ENCODE data around the gene PTPRN2. TPM values are rescaled to one million over a fixed set of nuclear protein-coding genes. Genes with fewer than 3 reads are reported as not detected.

The PTPRN2 gene
- total RNA-seq, 1 donor from 2014 or later, result 15.4 TPM

DNA sequence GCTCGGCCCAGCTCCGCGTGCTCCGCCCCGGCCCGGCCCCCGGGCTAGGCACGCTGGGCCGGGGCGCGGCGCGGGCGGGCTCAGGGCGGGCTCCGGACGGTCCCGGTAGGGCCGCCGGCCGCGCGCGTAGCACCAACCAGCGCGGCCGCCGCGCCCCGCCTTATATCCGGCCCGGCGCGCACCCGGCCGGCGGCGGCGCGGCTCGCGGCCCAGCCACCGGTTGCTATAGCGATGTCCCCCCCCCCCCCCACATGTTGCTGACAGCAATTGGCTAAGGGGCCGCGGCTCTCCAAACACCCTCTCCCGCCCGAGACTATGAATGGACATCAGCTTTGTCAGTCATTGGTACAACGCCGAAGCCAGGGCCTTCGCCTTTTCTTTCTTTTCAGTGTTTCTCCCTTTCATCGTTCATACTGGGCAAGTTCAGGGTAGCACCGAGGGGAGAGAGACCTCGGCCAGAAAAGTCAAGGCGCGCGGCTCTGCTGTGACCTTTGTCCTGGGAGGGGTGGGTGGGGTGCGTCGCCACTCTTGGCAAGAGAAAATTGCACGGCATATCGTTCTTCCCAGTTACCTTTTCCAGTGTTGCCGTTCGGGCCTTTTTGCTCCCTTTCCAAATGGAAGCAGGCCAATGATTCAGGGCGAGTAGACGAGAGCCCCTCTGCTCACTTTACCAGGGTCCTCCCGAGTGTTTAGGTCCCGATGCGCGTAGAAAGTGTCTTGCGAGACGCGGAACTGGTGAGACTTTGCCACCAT, 896.6 kb downstream of the PTPRN2 start:
- Mint-ChIP-seq H3K9me3 (no peaks in the 10 kb centered on the region), H3K36me3 (no peaks in the 10 kb centered on the region), H3K4me1 (ENCODE audit: unreplicated experiment) (peaks cover 4% of the 10 kb centered on the region), H3K27me3 (peaks cover 73% of the 10 kb centered on the region), H3K4me3 (peak overlapping the region; percentile 83), H3K27ac (no peak overlapping the region)
- TF ChIP-seq, protein P1, sequence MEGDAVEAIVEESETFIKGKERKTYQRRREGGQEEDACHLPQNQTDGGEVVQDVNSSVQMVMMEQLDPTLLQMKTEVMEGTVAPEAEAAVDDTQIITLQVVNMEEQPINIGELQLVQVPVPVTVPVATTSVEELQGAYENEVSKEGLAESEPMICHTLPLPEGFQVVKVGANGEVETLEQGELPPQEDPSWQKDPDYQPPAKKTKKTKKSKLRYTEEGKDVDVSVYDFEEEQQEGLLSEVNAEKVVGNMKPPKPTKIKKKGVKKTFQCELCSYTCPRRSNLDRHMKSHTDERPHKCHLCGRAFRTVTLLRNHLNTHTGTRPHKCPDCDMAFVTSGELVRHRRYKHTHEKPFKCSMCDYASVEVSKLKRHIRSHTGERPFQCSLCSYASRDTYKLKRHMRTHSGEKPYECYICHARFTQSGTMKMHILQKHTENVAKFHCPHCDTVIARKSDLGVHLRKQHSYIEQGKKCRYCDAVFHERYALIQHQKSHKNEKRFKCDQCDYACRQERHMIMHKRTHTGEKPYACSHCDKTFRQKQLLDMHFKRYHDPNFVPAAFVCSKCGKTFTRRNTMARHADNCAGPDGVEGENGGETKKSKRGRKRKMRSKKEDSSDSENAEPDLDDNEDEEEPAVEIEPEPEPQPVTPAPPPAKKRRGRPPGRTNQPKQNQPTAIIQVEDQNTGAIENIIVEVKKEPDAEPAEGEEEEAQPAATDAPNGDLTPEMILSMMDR (conservative IDR thresholded peaks at IDR 0.05), result no peak
- DNase-seq (ENCODE audit: extremely low spot score, unreplicated experiment), result peak; percentile 66

DNA sequence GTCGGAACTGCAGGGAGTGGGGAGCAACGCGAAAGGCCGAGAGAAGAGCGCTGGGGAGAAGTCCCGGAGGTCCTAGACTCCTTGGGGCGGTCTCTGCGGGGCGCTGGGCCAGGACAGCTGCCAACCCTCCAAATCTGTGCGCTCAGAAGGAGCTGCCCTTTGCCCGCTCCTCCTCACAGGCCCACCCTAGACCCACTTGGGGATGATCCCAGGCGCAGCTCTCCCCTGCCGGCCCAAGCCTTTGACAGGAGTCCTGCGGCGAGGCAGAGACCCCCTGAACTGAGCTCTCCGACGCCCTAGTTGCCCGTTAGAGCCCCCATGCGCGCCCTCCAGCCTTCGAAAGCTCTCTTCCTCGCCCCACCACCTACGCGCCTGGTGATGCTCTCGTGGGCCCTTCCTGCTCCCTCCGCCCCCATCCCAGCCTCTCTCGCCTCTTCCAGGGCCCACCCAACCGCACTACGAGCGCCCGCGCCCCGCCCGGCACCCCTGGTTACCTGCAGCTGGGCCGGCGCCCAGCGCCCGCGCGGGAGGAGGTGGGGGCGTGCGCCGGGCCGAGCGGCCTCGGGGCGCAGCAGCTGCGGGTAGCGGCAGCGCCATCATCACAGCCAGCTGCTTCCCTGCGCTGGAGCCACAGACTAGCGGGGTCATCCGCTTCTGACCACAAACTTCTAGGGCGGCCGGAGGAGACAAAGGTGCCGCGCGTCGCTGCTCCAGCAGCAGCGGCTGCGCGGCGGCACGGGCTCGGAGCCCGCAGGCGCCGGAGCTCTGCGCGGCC, 897.4 kb downstream of the PTPRN2 start:
- peak overlapping the region; percentile 83 for H3K4me3 Mint-ChIP-seq
- peaks cover 71% of the 10 kb centered on the region for H3K27me3 Mint-ChIP-seq
- DNase-seq (ENCODE audit: extremely low spot score, unreplicated experiment), result peak; percentile 67
- H3K9me3 Mint-ChIP-seq, result no peaks in the 10 kb centered on the region
- TF ChIP-seq, protein P1 (conservative IDR thresholded peaks at IDR 0.05), result no peak
- no peak overlapping the region for H3K27ac Mint-ChIP-seq
- H3K4me1 Mint-ChIP-seq (ENCODE audit: unreplicated experiment), result peaks cover 4% of the 10 kb centered on the region
- H3K36me3 Mint-ChIP-seq, result no peaks in the 10 kb centered on the region

DNA sequence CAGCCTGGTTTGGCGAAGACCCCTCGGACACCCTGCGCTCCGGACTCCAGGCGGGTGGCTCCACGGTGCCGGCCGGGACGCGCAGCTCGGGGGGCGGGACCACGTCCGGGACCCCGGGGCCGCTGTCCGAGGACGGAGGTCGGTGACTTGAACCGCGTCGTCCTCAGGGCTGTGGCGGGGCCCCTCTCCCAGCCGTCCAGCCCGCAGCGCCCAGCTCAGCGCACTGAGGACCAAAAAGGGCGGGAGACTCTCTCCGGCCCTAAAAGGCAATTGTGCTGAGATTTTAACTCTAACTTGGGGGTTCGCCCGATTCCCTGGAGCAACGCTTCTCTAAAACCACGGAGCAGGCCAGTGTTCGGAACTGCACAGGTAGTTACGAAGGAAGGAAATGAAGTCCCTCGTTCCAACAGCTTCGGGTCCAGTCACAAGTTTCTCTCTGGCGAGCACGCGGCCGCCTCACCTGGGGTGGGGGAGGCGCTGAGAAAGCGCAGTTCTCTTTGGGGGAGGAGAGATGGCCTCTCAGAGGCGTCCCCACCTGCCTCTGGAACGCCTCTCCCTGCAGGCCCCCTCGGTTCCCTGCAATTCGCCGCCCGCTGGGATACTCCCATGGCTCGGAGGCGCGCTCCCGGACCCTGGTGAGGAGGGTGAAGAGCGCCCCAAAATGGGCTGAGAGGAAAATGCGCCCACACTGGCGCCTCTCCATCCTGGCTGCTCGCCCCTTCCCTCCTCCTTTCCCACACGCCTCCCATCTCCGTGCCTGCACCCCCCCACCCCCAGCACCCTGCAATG, 898.2 kb downstream of the PTPRN2 start:
- Mint-ChIP-seq H3K4me1 (ENCODE audit: unreplicated experiment) (peaks cover 4% of the 10 kb centered on the region), H3K27ac (no peak overlapping the region), H3K4me3 (peak overlapping the region; percentile 72), H3K27me3 (peaks cover 65% of the 10 kb centered on the region), H3K9me3 (no peaks in the 10 kb centered on the region), H3K36me3 (no peaks in the 10 kb centered on the region)
- peak; percentile 64 for DNase-seq (ENCODE audit: extremely low spot score, unreplicated experiment)
- TF ChIP-seq, protein P1 (conservative IDR thresholded peaks at IDR 0.05), result no peak

DNA sequence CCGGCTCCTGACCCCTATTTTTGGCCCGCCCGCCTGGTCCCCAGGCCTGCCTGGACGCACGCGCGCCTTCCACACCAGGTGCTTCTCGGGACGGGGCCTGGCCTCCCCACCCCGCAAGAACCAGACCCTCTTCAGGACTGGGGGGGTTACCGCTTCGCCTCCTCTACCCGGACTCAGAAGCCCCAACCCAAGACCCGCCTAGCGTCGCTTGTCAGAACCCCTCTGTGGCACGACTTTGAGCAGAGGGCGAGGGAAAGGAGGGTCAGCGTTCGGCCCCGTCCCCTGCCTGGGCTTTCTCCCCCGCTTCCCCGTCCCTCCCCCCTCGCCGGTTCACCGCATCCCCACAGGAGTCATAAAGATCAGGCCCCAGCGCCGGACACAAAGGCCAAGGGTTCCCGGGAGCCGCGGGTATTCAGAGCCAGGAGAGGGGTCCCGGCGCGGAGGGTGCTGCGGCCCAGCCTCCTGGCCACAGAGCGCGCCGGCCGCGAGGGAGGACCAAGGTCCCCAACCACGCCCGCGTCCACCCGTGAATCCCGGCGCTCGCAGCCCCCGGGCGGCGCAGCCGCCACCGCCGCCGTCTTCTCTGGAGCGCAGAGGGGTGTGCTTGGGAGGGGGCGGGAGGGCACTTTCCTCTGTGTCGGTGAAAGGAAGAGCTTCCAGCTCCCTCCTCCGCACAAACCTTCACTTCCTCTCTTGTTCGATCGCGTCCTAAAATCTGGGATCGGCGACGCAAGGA, 898.9 kb downstream of the PTPRN2 start:
- Mint-ChIP-seq H3K27ac (no peak overlapping the region), H3K4me3 (peak overlapping the region; percentile 68), H3K9me3 (no peaks in the 10 kb centered on the region), H3K4me1 (ENCODE audit: unreplicated experiment) (peaks cover 8% of the 10 kb centered on the region), H3K36me3 (no peaks in the 10 kb centered on the region), H3K27me3 (peaks cover 63% of the 10 kb centered on the region)
- peak; percentile 63 for DNase-seq (ENCODE audit: extremely low spot score, unreplicated experiment)
- TF ChIP-seq, protein P1 (conservative IDR thresholded peaks at IDR 0.05), result no peak

Data from type B pancreatic cell (in vitro differentiated cells).